HepG2 (cell line): Measurements from ENCODE around the gene LRP10. TPM values are rescaled to one million over a fixed set of nuclear protein-coding genes. Genes with fewer than 3 reads are reported as not detected.

Experiments
- ARID2 ChIP-seq: sonication (generic); formaldehyde crosslinking; IDR thresholded peaks from 2 replicates; pipeline ENCODE4 v1.8.1; 2022; ENCODE audit warnings: mild to moderate bottlenecking, missing genetic modification reagents, borderline replicate concordance
- CCAR2 ChIP-seq: fragments of 200-400 bp; formaldehyde crosslinking; optimal IDR thresholded peaks from 2 replicates; pipeline ENCODE3; 2018; ENCODE audit warnings: low read depth, mild to moderate bottlenecking, low read length, moderate library complexity
- EZH2 ChIP-seq: conservative IDR thresholded peaks from 2 replicates; pipeline ENCODE4 v1.6.1; 2012; ENCODE audit warnings: mild to moderate bottlenecking, low read depth, low read length, moderate library complexity
- HHEX ChIP-seq: IDR thresholded peaks from 2 replicates; pipeline ENCODE4 v1.6.1; 2016; ENCODE audit warnings: control low read depth
- KAT7 ChIP-seq: IDR thresholded peaks from 2 replicates; pipeline ENCODE4 v1.6.1; 2018; ENCODE audit warnings: borderline replicate concordance, missing compliant biosample characterization
- KLF16 ChIP-seq, 2 experiments: sonication (generic) in 1 of 2; formaldehyde crosslinking in 1 of 2; IDR thresholded peaks; 2 replicates each; pipeline versions ENCODE4 v1.6.1 to v1.8.0; 2016 to 2023; ENCODE audit warnings: missing genetic modification reagents in 2 of 2, missing compliant biosample characterization in 1 of 2
- POLR2G ChIP-seq: fragments of 200-400 bp; formaldehyde crosslinking; IDR thresholded peaks from 2 replicates; pipeline ENCODE4 v1.6.1; 2018; ENCODE audit warnings: mild to moderate bottlenecking, low read depth, low read length, moderate library complexity
- RARG ChIP-seq: sonication (generic); formaldehyde crosslinking; IDR thresholded peaks from 2 replicates; pipeline ENCODE4 v1.4.0; 2020; ENCODE audit warnings: low read depth, mild to moderate bottlenecking, missing genetic modification reagents
- SMAD9 ChIP-seq: sonication (generic); formaldehyde crosslinking; IDR thresholded peaks from 2 replicates; pipeline ENCODE4 v1.5.1; 2020; ENCODE audit warnings: mild to moderate bottlenecking, missing genetic modification reagents
- TEAD2 ChIP-seq: sonication (generic); formaldehyde crosslinking; IDR thresholded peaks from 2 replicates; pipeline ENCODE4 v1.9.0; 2021; ENCODE audit warnings: missing genetic modification reagents
- ZC3H4 ChIP-seq: sonication (generic); formaldehyde crosslinking; IDR thresholded peaks from 2 replicates; pipeline ENCODE4 v1.4.0; 2020; ENCODE audit warnings: missing genetic modification reagents, borderline replicate concordance
- ZKSCAN8 ChIP-seq: IDR thresholded peaks from 2 replicates; pipeline ENCODE4 v1.6.1; 2016; ENCODE audit warnings: borderline replicate concordance, missing genetic modification reagents, missing compliant biosample characterization
- ZMYM3 ChIP-seq: sonication (generic); formaldehyde crosslinking; IDR thresholded peaks from 2 replicates; pipeline ENCODE4 v1.5.1; 2020; ENCODE audit warnings: mild to moderate bottlenecking, missing genetic modification reagents
- ZNF282 ChIP-seq: fragments of 450-650 bp; IDR thresholded peaks from 2 replicates; pipeline ENCODE4 v1.6.1; 2018; ENCODE audit not compliant: partially characterized antibody
- ZNF572 ChIP-seq: sonication (generic); formaldehyde crosslinking; IDR thresholded peaks from 2 replicates; pipeline ENCODE4 v1.5.1; 2020; ENCODE audit warnings: mild to moderate bottlenecking, missing genetic modification reagents
- ZNF782 ChIP-seq: sonication (generic); formaldehyde crosslinking; IDR thresholded peaks from 2 replicates; pipeline ENCODE4 v1.4.0; 2020; ENCODE audit warnings: missing genetic modification reagents, mild to moderate bottlenecking, borderline replicate concordance
- polyA plus RNA-seq, 8 experiments: library from polyadenylated mRNA; depleted of rRNA in 3 of 8; stranded (reverse) in 7 of 8; unstranded in 1 of 8; fragments of >200 nt; fragmentation: Illumina TruSeq in 4 of 8; extraction: Trizol in 4 of 8; gene quantifications; 2 replicates each; pipeline versions ENCODE4 v1.2.1 to v1.2.3, GENCODE V29; 2011 to 2016; ENCODE audit warnings: low read depth in 4 of 8, missing spikeins in 1 of 8, mixed read lengths in 1 of 8; ENCODE audit not compliant: insufficient read depth in 1 of 8
- total RNA-seq, 5 experiments: library from RNA; depleted of rRNA; stranded (reverse); fragments of >200 nt; fragmentation: Illumina TruSeq; extraction: Trizol; gene quantifications; 2 replicates each; pipeline ENCODE4 v1.2.3, GENCODE V29; 2016; ENCODE audit warnings: low read depth in 1 of 5
- TF ChIP-seq, protein P1 (sequence below): sonication (generic); formaldehyde crosslinking; IDR thresholded peaks from 2 replicates; pipeline ENCODE4 v1.5.1; 2020; ENCODE audit warnings: mild to moderate bottlenecking, missing genetic modification reagents, moderate library complexity
- TF ChIP-seq, protein P2 (sequence below): sonication (generic); formaldehyde crosslinking; IDR thresholded peaks from 2 replicates; pipeline ENCODE4 v1.4.0; 2020; ENCODE audit warnings: missing genetic modification reagents, low read depth, mild to moderate bottlenecking, borderline replicate concordance
- TF ChIP-seq, protein P3 (sequence below): sonication (generic); formaldehyde crosslinking; IDR thresholded peaks from 2 replicates; pipeline ENCODE4 v1.8.0; 2023; ENCODE audit warnings: mild to moderate bottlenecking, missing genetic modification reagents
- TF ChIP-seq, protein P4 (sequence below): sonication (generic); formaldehyde crosslinking; IDR thresholded peaks from 2 replicates; pipeline ENCODE4 v1.4.0; 2020; ENCODE audit warnings: low read depth, mild to moderate bottlenecking, missing genetic modification reagents
- TF ChIP-seq, protein P5 (sequence below): sonication (generic); formaldehyde crosslinking; IDR thresholded peaks from 2 replicates; pipeline ENCODE4 v1.4.0; 2020; ENCODE audit warnings: low read depth, mild to moderate bottlenecking, missing genetic modification reagents

LRP10 gene
- total and polyA plus RNA-seq, 2 of the 13 experiments (the other 11 are each of a cell fraction or from before 2014, with no cell fraction given): 16.9 to 45.2 TPM

DNA sequence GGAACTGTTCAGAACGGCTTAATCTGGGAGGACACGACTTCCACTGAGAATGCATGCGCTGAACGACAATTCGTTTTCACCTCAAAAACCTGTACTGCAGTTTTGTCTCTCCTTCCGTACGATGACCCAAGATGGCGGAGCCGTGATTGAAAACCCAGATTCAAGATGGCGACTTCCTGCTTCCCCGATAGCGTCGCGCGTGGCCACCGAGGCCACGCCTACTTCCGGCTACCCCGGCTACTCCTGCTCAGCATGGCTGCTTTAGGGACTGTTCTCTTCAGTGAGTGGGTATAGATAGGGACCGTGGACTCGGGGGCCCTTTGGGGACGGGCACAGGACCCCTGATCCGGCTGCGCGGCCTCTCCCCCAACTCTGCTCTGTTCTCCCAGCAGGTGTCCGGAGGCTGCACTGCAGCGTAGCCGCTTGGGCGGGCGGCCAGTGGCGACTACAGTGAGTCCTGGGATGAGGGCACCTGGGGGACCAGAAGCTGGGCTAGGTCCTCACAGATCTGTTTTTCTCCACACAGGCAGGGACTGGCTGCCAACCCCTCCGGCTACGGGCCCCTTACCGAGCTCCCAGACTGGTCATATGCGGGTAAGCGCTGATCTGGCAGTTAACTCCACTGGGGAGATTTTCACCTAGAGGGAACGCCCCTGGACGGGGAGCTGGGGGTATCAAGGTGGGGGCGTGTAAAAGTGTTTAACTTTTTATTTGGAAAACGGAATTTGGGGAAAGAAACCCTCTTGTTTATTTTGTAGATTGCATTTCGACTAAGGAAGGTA is 41.7 kb upstream of the LRP10 start, which contains the start of gene MRPL52 (continued):
- TF ChIP-seq POLR2G (peak; percentile 99), RARG (CRISPR knock-in tag) (peak; percentile 97; the same call in 1 of the 2 replicates), ZMYM3 (CRISPR knock-in tag) (no peak; the same call in 1 of the 2 replicates), ZC3H4 (CRISPR knock-in tag) (no peak), CCAR2 (no peak), EZH2 (peak; percentile 54; the same call in 1 of the 2 replicates), ARID2 (CRISPR knock-in tag) (peak; percentile 51; the same call in 1 of the 2 replicates), KAT7 (CRISPR knock-in tag) (peak; percentile 93), HHEX (peak; percentile 66), ZNF782 (CRISPR knock-in tag) (peak; percentile 95), KLF16 (CRISPR knock-in tag; IDR thresholded peaks at IDR 0.05) (peak in 1 of 2 experiments; percentile 93; a peak in 2 of 4 replicates), ZKSCAN8 (CRISPR knock-in tag) (peak; percentile 81; the same call in 1 of the 2 replicates), ZNF282 (no peak), ZNF572 (CRISPR knock-in tag) (peak; percentile 77; the same call in 1 of the 2 replicates), TEAD2 (CRISPR knock-in tag) (no peak), SMAD9 (CRISPR knock-in tag) (no peak; the same call in none of the 2 replicates)
- TF ChIP-seq, protein P1, sequence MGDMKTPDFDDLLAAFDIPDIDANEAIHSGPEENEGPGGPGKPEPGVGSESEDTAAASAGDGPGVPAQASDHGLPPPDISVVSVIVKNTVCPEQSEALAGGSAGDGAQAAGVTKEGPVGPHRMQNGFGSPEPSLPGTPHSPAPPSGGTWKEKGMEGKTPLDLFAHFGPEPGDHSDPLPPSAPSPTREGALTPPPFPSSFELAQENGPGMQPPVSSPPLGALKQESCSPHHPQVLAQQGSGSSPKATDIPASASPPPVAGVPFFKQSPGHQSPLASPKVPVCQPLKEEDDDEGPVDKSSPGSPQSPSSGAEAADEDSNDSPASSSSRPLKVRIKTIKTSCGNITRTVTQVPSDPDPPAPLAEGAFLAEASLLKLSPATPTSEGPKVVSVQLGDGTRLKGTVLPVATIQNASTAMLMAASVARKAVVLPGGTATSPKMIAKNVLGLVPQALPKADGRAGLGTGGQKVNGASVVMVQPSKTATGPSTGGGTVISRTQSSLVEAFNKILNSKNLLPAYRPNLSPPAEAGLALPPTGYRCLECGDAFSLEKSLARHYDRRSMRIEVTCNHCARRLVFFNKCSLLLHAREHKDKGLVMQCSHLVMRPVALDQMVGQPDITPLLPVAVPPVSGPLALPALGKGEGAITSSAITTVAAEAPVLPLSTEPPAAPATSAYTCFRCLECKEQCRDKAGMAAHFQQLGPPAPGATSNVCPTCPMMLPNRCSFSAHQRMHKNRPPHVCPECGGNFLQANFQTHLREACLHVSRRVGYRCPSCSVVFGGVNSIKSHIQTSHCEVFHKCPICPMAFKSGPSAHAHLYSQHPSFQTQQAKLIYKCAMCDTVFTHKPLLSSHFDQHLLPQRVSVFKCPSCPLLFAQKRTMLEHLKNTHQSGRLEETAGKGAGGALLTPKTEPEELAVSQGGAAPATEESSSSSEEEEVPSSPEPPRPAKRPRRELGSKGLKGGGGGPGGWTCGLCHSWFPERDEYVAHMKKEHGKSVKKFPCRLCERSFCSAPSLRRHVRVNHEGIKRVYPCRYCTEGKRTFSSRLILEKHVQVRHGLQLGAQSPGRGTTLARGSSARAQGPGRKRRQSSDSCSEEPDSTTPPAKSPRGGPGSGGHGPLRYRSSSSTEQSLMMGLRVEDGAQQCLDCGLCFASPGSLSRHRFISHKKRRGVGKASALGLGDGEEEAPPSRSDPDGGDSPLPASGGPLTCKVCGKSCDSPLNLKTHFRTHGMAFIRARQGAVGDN: peak; percentile 90
- TF ChIP-seq, protein P2, sequence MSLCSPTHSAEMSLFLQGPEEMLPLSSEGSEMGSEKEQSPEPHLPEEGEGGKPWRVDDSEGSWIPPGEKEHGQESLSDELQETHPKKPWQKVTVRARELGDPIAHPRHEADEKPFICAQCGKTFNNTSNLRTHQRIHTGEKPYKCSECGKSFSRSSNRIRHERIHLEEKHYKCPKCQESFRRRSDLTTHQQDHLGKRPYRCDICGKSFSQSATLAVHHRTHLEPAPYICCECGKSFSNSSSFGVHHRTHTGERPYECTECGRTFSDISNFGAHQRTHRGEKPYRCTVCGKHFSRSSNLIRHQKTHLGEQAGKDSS (CRISPR knock-in tag): peak; percentile 96
- TF ChIP-seq, protein P3, sequence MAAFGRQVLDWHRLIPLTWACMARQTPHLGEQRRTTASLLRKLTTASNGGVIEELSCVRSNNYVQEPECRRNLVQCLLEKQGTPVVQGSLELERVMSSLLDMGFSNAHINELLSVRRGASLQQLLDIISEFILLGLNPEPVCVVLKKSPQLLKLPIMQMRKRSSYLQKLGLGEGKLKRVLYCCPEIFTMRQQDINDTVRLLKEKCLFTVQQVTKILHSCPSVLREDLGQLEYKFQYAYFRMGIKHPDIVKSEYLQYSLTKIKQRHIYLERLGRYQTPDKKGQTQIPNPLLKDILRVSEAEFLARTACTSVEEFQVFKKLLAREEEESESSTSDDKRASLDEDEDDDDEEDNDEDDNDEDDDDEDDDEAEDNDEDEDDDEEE (CRISPR knock-in tag): no peak; the same call in none of the 2 replicates
- TF ChIP-seq, protein P4, sequence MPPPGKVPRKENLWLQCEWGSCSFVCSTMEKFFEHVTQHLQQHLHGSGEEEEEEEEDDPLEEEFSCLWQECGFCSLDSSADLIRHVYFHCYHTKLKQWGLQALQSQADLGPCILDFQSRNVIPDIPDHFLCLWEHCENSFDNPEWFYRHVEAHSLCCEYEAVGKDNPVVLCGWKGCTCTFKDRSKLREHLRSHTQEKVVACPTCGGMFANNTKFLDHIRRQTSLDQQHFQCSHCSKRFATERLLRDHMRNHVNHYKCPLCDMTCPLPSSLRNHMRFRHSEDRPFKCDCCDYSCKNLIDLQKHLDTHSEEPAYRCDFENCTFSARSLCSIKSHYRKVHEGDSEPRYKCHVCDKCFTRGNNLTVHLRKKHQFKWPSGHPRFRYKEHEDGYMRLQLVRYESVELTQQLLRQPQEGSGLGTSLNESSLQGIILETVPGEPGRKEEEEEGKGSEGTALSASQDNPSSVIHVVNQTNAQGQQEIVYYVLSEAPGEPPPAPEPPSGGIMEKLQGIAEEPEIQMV (CRISPR knock-in tag): peak; percentile 87
- TF ChIP-seq, protein P5, sequence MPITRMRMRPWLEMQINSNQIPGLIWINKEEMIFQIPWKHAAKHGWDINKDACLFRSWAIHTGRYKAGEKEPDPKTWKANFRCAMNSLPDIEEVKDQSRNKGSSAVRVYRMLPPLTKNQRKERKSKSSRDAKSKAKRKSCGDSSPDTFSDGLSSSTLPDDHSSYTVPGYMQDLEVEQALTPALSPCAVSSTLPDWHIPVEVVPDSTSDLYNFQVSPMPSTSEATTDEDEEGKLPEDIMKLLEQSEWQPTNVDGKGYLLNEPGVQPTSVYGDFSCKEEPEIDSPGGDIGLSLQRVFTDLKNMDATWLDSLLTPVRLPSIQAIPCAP (CRISPR knock-in tag): 0 out of 2 replicates have a peak, but pooled peaks have one; percentile 87
